ENCODE data around the gene CCS. TPM values are rescaled to one million over a fixed set of nuclear protein-coding genes. Genes with fewer than 3 reads are reported as not detected.
A peak's percentile ranks its signal among the peaks of the same experiment; 100 is the strongest.

The CCS gene
- total and polyA plus RNA-seq, 2 experiments from 2014 or later, result 86.6 to 117 TPM

GRCh38 chr11:66562907-66563583 is 29.9 kb upstream of the CCS start:
- no peaks in the 10 kb centered on the region for H3K9me3 ChIP-seq (ENCODE audit: low read depth)
- H3K27me3 ChIP-seq, result no peaks in the 10 kb centered on the region
- no peak for DNase-seq (ENCODE audit: low read depth in 1 of 2, low spot score in 1 of 2)
- H3K36me3 ChIP-seq, result peaks cover 22% of the 10 kb centered on the region
- no peak overlapping the region for H3K4me3 ChIP-seq
- no peak for TF ChIP-seq CTCF (IDR thresholded peaks at IDR 0.05; ENCODE audit: low read depth, low read length)
- no peak overlapping the region for H3K27ac ChIP-seq
- no peaks in the 10 kb centered on the region for H3K4me1 ChIP-seq (ENCODE audit: low read depth)

- H3K4me3 ChIP-seq, result no peak overlapping the region
- no peaks in the 10 kb centered on the region for H3K9me3 ChIP-seq (ENCODE audit: low read depth)
- DNase-seq (ENCODE audit: low read depth in 1 of 2, low spot score in 1 of 2), result no peak
- H3K4me1 ChIP-seq (ENCODE audit: low read depth), result no peaks in the 10 kb centered on the region
- no peak for TF ChIP-seq CTCF (IDR thresholded peaks at IDR 0.05; ENCODE audit: low read depth, low read length)
- no peaks in the 10 kb centered on the region for H3K27me3 ChIP-seq
- H3K27ac ChIP-seq, result no peak overlapping the region
- peaks cover 17% of the 10 kb centered on the region for H3K36me3 ChIP-seq
Observed at GRCh38 chr11:66563832-66564231, 29.2 kb upstream of the CCS start.

GRCh38 chr11:66564538-66564937 is 28.4 kb upstream of the CCS start:
- Histone ChIP-seq H3K27ac (peak overlapping the region; percentile 28), H3K4me3 (no peak overlapping the region), H3K36me3 (peaks cover 16% of the 10 kb centered on the region), H3K9me3 (ENCODE audit: low read depth) (no peaks in the 10 kb centered on the region), H3K27me3 (no peaks in the 10 kb centered on the region), H3K4me1 (ENCODE audit: low read depth) (no peaks in the 10 kb centered on the region)
- no peak for DNase-seq (ENCODE audit: low read depth in 1 of 2, low spot score in 1 of 2)
- no peak for TF ChIP-seq CTCF (IDR thresholded peaks at IDR 0.05; ENCODE audit: low read depth, low read length)

GRCh38 chr11:66564984-66565383 is 28.0 kb upstream of the CCS start:
- Histone ChIP-seq H3K9me3 (ENCODE audit: low read depth) (no peaks in the 10 kb centered on the region), H3K27me3 (no peaks in the 10 kb centered on the region), H3K4me1 (ENCODE audit: low read depth) (no peaks in the 10 kb centered on the region), H3K27ac (peak overlapping the region; percentile 28), H3K36me3 (peaks cover 12% of the 10 kb centered on the region), H3K4me3 (no peak overlapping the region)
- TF ChIP-seq CTCF (IDR thresholded peaks at IDR 0.05; ENCODE audit: low read depth, low read length), result no peak
- no peak for DNase-seq (ENCODE audit: low read depth in 1 of 2, low spot score in 1 of 2)

GRCh38 chr11:66566221-66566620 is 26.8 kb upstream of the CCS start:
- Histone ChIP-seq H3K27ac (no peak overlapping the region), H3K4me3 (no peak overlapping the region), H3K36me3 (peaks cover under 1% of the 10 kb centered on the region), H3K27me3 (no peaks in the 10 kb centered on the region), H3K9me3 (ENCODE audit: low read depth) (no peaks in the 10 kb centered on the region), H3K4me1 (ENCODE audit: low read depth) (peaks cover 7% of the 10 kb centered on the region)
- no peak for TF ChIP-seq CTCF (IDR thresholded peaks at IDR 0.05; ENCODE audit: low read depth, low read length)
- DNase-seq (ENCODE audit: low read depth in 1 of 2, low spot score in 1 of 2), result no peak

All from cardiac muscle cell (in vitro differentiated cells and primary cell).